ENCODE data around the gene GPX4. TPM values are rescaled to one million over a fixed set of nuclear protein-coding genes. Genes with fewer than 3 reads are reported as not detected.

The GPX4 gene
- total and polyA plus RNA-seq, 2 experiments from 2014 or later, result 351 to 573 TPM

DNA sequence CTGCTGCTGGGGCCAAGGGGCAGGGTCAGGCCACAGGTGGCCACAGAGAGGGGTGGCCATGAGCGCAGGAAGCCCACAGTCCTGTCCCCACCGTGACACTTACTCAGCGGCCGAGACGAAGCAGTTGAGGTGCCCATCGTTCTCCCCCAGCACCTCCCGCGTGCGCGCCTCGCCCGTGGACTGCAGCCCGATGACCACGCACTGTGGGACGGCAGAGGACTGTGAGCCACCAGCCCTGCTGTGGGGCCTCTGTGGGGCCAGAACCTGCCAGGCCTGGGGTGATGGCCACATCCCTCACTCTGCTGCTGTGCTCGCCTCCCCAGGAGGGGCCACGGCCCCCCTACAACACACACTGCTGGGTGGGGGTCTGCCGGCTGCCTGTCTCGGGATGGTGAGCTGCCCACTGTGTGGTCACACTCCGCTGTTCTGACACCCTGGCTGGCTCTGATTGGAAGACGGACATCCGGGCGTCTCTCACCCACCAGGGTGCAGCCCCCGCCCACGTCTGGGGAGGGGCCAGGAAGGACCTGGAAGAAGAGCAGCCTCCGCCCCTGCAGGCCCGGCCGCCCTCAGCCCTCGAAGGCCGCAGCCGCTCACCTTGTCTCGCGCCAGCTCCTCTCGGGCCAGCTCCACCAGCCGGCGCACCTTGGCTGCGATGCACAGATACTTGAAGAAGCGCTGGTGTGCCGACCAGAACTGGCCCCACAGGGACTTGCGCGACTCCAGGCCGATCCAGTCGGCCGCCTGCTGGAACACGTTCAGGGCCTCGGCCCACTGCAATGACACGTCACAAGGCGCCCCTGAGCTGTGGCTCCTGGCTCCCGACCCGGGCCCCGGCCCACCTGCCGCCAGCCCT lies 13.2 kb downstream of the GPX4 start (continued):
- TF ChIP-seq, protein P1, sequence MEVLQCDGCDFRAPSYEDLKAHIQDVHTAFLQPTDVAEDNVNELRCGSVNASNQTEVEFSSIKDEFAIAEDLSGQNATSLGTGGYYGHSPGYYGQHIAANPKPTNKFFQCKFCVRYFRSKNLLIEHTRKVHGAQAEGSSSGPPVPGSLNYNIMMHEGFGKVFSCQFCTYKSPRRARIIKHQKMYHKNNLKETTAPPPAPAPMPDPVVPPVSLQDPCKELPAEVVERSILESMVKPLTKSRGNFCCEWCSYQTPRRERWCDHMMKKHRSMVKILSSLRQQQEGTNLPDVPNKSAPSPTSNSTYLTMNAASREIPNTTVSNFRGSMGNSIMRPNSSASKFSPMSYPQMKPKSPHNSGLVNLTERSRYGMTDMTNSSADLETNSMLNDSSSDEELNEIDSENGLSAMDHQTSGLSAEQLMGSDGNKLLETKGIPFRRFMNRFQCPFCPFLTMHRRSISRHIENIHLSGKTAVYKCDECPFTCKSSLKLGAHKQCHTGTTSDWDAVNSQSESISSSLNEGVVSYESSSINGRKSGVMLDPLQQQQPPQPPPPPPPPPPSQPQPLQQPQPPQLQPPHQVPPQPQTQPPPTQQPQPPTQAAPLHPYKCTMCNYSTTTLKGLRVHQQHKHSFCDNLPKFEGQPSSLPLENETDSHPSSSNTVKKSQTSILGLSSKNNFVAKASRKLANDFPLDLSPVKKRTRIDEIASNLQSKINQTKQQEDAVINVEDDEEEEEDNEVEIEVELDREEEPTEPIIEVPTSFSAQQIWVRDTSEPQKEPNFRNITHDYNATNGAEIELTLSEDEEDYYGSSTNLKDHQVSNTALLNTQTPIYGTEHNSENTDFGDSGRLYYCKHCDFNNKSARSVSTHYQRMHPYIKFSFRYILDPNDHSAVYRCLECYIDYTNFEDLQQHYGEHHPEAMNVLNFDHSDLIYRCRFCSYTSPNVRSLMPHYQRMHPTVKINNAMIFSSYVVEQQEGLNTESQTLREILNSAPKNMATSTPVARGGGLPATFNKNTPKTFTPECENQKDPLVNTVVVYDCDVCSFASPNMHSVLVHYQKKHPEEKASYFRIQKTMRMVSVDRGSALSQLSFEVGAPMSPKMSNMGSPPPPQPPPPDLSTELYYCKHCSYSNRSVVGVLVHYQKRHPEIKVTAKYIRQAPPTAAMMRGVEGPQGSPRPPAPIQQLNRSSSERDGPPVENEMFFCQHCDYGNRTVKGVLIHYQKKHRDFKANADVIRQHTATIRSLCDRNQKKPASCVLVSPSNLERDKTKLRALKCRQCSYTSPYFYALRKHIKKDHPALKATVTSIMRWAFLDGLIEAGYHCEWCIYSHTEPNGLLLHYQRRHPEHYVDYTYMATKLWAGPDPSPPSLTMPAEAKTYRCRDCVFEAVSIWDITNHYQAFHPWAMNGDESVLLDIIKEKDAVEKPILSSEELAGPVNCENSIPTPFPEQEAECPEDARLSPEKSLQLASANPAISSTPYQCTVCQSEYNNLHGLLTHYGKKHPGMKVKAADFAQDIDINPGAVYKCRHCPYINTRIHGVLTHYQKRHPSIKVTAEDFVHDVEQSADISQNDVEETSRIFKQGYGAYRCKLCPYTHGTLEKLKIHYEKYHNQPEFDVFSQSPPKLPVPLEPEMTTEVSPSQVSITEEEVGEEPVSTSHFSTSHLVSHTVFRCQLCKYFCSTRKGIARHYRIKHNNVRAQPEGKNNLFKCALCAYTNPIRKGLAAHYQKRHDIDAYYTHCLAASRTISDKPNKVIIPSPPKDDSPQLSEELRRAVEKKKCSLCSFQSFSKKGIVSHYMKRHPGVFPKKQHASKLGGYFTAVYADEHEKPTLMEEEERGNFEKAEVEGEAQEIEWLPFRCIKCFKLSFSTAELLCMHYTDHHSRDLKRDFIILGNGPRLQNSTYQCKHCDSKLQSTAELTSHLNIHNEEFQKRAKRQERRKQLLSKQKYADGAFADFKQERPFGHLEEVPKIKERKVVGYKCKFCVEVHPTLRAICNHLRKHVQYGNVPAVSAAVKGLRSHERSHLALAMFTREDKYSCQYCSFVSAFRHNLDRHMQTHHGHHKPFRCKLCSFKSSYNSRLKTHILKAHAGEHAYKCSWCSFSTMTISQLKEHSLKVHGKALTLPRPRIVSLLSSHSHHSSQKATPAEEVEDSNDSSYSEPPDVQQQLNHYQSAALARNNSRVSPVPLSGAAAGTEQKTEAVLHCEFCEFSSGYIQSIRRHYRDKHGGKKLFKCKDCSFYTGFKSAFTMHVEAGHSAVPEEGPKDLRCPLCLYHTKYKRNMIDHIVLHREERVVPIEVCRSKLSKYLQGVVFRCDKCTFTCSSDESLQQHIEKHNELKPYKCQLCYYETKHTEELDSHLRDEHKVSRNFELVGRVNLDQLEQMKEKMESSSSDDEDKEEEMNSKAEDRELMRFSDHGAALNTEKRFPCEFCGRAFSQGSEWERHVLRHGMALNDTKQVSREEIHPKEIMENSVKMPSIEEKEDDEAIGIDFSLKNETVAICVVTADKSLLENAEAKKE (CRISPR knock-in tag; IDR thresholded peaks at IDR 0.05), result no peak

DNA sequence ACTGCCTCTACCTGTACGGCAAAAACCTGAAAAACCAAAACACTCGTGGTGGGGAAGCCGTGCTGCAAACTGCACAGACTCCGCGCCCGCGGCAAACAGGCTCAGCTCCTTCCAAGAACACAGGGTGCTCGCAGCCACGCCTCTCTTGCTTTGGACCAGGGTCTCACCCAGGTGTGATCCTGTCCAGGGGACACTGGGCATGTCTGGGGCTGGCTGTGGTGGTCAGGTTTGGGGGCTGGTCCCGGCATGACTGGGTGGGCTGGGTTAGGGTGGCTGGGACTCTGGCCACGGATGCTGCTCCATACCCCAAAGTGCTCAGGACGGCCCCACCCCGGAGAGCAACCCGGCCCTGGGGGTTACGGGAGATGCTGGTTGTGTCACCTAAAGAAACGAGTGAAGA lies 13.9 kb downstream of the GPX4 start:
- no peak for ATAC-seq
- Histone ChIP-seq H3K27ac (ENCODE audit: low read depth) (no peak overlapping the region), H3K4me3 (no peak overlapping the region), H3K36me3 (ENCODE audit: insufficient read depth) (no peaks in the 10 kb centered on the region), H3K79me2 (replicated peaks; ENCODE audit: insufficient read depth) (no peaks in the 10 kb centered on the region), H3K4me2 (no peak overlapping the region), H3K27me3 (ENCODE audit: insufficient read depth) (no peaks in the 10 kb centered on the region), H3F3A (replicated peaks; ENCODE audit: low read depth) (0 out of 2 replicates have a peak, but pooled peaks cover 3% of the 10 kb centered on the region), H2AFZ (no peak overlapping the region), H3K9me2 (ENCODE audit: insufficient read depth) (no peaks in the 10 kb centered on the region), H3K4me1 (ENCODE audit: insufficient read depth) (no peaks in the 10 kb centered on the region), H4K20me1 (replicated peaks; ENCODE audit: insufficient read depth) (no peaks in the 10 kb centered on the region; the same call in 1 of the 2 replicates)
- no peak overlapping the region for H3K4me3 Mint-ChIP-seq
- DNase-seq (ENCODE audit: low spot score), result no peak
- no peaks in the 10 kb centered on the region for H3K9me3 Mint-ChIP-seq
- H3K27ac Mint-ChIP-seq, result no peak overlapping the region
- H3K27me3 Mint-ChIP-seq (ENCODE audit: insufficient read depth, low read depth, poor library complexity), result peaks cover 5% of the 10 kb centered on the region
- H3K36me3 Mint-ChIP-seq (ENCODE audit: low read depth), result peaks cover 19% of the 10 kb centered on the region
- H3K4me1 Mint-ChIP-seq, result no peaks in the 10 kb centered on the region
- TF ChIP-seq, protein P2, sequence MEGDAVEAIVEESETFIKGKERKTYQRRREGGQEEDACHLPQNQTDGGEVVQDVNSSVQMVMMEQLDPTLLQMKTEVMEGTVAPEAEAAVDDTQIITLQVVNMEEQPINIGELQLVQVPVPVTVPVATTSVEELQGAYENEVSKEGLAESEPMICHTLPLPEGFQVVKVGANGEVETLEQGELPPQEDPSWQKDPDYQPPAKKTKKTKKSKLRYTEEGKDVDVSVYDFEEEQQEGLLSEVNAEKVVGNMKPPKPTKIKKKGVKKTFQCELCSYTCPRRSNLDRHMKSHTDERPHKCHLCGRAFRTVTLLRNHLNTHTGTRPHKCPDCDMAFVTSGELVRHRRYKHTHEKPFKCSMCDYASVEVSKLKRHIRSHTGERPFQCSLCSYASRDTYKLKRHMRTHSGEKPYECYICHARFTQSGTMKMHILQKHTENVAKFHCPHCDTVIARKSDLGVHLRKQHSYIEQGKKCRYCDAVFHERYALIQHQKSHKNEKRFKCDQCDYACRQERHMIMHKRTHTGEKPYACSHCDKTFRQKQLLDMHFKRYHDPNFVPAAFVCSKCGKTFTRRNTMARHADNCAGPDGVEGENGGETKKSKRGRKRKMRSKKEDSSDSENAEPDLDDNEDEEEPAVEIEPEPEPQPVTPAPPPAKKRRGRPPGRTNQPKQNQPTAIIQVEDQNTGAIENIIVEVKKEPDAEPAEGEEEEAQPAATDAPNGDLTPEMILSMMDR (conservative IDR thresholded peaks at IDR 0.05; ENCODE audit: low read depth in 2 of 2), result no peak
- TF ChIP-seq POLR2AphosphoS5 (IDR thresholded peaks at IDR 0.05; ENCODE audit: low read depth) (no peak), ZNF114 (CRISPR knock-in tag; IDR thresholded peaks at IDR 0.05) (no peak), CREB1 (CRISPR knock-in tag; IDR thresholded peaks at IDR 0.05; ENCODE audit: low read depth) (no peak), STAT1 (IDR thresholded peaks at IDR 0.05; ENCODE audit: unreplicated experiment) (no peak), ZNF331 (CRISPR knock-in tag; IDR thresholded peaks at IDR 0.05; ENCODE audit: low read depth) (no peak), NANOG (IDR thresholded peaks at IDR 0.05; ENCODE audit: borderline replicate concordance) (no peak), JUNB (IDR thresholded peaks at IDR 0.05; ENCODE audit: unreplicated experiment) (no peak)
- TF ChIP-seq, protein P3, sequence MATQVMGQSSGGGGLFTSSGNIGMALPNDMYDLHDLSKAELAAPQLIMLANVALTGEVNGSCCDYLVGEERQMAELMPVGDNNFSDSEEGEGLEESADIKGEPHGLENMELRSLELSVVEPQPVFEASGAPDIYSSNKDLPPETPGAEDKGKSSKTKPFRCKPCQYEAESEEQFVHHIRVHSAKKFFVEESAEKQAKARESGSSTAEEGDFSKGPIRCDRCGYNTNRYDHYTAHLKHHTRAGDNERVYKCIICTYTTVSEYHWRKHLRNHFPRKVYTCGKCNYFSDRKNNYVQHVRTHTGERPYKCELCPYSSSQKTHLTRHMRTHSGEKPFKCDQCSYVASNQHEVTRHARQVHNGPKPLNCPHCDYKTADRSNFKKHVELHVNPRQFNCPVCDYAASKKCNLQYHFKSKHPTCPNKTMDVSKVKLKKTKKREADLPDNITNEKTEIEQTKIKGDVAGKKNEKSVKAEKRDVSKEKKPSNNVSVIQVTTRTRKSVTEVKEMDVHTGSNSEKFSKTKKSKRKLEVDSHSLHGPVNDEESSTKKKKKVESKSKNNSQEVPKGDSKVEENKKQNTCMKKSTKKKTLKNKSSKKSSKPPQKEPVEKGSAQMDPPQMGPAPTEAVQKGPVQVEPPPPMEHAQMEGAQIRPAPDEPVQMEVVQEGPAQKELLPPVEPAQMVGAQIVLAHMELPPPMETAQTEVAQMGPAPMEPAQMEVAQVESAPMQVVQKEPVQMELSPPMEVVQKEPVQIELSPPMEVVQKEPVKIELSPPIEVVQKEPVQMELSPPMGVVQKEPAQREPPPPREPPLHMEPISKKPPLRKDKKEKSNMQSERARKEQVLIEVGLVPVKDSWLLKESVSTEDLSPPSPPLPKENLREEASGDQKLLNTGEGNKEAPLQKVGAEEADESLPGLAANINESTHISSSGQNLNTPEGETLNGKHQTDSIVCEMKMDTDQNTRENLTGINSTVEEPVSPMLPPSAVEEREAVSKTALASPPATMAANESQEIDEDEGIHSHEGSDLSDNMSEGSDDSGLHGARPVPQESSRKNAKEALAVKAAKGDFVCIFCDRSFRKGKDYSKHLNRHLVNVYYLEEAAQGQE (IDR thresholded peaks at IDR 0.05; ENCODE audit: unreplicated experiment), result no peak
- TF ChIP-seq, protein P4, sequence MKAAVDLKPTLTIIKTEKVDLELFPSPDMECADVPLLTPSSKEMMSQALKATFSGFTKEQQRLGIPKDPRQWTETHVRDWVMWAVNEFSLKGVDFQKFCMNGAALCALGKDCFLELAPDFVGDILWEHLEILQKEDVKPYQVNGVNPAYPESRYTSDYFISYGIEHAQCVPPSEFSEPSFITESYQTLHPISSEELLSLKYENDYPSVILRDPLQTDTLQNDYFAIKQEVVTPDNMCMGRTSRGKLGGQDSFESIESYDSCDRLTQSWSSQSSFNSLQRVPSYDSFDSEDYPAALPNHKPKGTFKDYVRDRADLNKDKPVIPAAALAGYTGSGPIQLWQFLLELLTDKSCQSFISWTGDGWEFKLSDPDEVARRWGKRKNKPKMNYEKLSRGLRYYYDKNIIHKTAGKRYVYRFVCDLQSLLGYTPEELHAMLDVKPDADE (IDR thresholded peaks at IDR 0.05), result no peak
